ENCODE results near the gene CARMIL1. TPM values are rescaled to one million over a fixed set of nuclear protein-coding genes. Genes with fewer than 3 reads are reported as not detected.

Gene CARMIL1
- total RNA-seq, 1 experiment from 2014 or later = 23.6 TPM

- Mint-ChIP-seq H3K9me3 (no peaks in the 10 kb centered on the region), H3K27me3 (ENCODE audit: low read depth) (no peaks in the 10 kb centered on the region), H3K27ac (no peak overlapping the region), H3K4me3 (no peak overlapping the region), H3K36me3 (ENCODE audit: insufficient read depth in 1 of 3, low read depth in 3 of 3) (no peaks in the 10 kb centered on the region), H3K4me1 (peaks cover 23 to 34% of the 10 kb centered on the region in 2 experiments)
- no peaks in the 10 kb centered on the region for H4K20me1 ChIP-seq (ENCODE audit: control insufficient read depth, insufficient read depth, insufficient read length)
- no peak overlapping the region for H2AFZ ChIP-seq (ENCODE audit: low read length)
- no peak overlapping the region for H3K14ac ChIP-seq (ENCODE audit: insufficient read depth, low read length)
- WGBS (ENCODE audit: extremely low coverage, insufficient read length, low lambda C conversion rate) = no CpG with 5 or more reads among the region's 7 CpGs
- H2AK5ac ChIP-seq (ENCODE audit: insufficient read length, low read length) = no peak overlapping the region
- TF ChIP-seq, protein P1, sequence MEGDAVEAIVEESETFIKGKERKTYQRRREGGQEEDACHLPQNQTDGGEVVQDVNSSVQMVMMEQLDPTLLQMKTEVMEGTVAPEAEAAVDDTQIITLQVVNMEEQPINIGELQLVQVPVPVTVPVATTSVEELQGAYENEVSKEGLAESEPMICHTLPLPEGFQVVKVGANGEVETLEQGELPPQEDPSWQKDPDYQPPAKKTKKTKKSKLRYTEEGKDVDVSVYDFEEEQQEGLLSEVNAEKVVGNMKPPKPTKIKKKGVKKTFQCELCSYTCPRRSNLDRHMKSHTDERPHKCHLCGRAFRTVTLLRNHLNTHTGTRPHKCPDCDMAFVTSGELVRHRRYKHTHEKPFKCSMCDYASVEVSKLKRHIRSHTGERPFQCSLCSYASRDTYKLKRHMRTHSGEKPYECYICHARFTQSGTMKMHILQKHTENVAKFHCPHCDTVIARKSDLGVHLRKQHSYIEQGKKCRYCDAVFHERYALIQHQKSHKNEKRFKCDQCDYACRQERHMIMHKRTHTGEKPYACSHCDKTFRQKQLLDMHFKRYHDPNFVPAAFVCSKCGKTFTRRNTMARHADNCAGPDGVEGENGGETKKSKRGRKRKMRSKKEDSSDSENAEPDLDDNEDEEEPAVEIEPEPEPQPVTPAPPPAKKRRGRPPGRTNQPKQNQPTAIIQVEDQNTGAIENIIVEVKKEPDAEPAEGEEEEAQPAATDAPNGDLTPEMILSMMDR (conservative IDR thresholded peaks at IDR 0.05) = no peak
- no peaks in the 10 kb centered on the region for H3K27me3 ChIP-seq (ENCODE audit: insufficient read depth, low read length)
- H3T11ph ChIP-seq (ENCODE audit: low read length) = no peak overlapping the region
- H3K23ac ChIP-seq (ENCODE audit: insufficient read length, low read depth, low read length) = no peak overlapping the region
- H3K27ac ChIP-seq (ENCODE audit: insufficient read length, low read depth, low read length) = no peak overlapping the region
- no peaks in the 10 kb centered on the region for H3K9me3 ChIP-seq (ENCODE audit: control insufficient read depth, low read depth, low read length)
- H3K23me2 ChIP-seq (ENCODE audit: insufficient read length, low read depth, low read length, poor library complexity, severe bottlenecking) = no peaks in the 10 kb centered on the region
- H2BK15ac ChIP-seq (ENCODE audit: low read depth, low read length) = no peak overlapping the region
- no peak overlapping the region for H3K56ac ChIP-seq (ENCODE audit: insufficient read length, low read depth, low read length)
- no peak for DNase-seq
- no peak overlapping the region for H4K8ac ChIP-seq (replicated peaks; ENCODE audit: insufficient read length, low read depth, low read length)
- peaks cover 16% of the 10 kb centered on the region for H3K4me1 ChIP-seq (ENCODE audit: insufficient read depth, low read length)
- H2BK120ac ChIP-seq (ENCODE audit: low read depth, low read length, poor library complexity, severe bottlenecking) = no peak overlapping the region
- no peak overlapping the region for H3K18ac ChIP-seq (ENCODE audit: insufficient read length, low read depth, low read length)
- no peak overlapping the region for H3K4me2 ChIP-seq (ENCODE audit: insufficient read depth, insufficient read length, low read length)
- H3K79me1 ChIP-seq (ENCODE audit: insufficient read depth, low read depth, low read length, poor library complexity, severe bottlenecking) = peaks cover 7% of the 10 kb centered on the region
- H4K91ac ChIP-seq (ENCODE audit: insufficient read length, low read depth, low read length) = no peak overlapping the region
- H2BK12ac ChIP-seq (ENCODE audit: insufficient read length, low read depth, low read length) = peak overlapping the region; percentile 7
- H2BK20ac ChIP-seq (ENCODE audit: low read depth, low read length, poor library complexity, severe bottlenecking) = no peak overlapping the region
- no peak overlapping the region for H3K4ac ChIP-seq (ENCODE audit: low read depth, low read length)
- H4K5ac ChIP-seq (ENCODE audit: insufficient read length, low read depth, low read length) = no peak overlapping the region
- no peak overlapping the region for H2BK5ac ChIP-seq (ENCODE audit: insufficient read length, low read length)
- H3K79me2 ChIP-seq (ENCODE audit: insufficient read depth, low read length) = peaks cover 12% of the 10 kb centered on the region; the same call in 1 of the 2 replicates
- no peak overlapping the region for H3K9ac ChIP-seq (ENCODE audit: extremely low read depth, insufficient read length, low read length)
Observed at GRCh38 chr6:25343984-25344383, 64.8 kb downstream of the CARMIL1 start.

All from H9 (cell line).